ENCODE measurements around the gene ACOXL. TPM values are rescaled to one million over a fixed set of nuclear protein-coding genes. Genes with fewer than 3 reads are reported as not detected.

ACOXL gene
- total RNA-seq, 1 donor from 2014 or later, result 1.2 TPM

GRCh38 chr2:111148225-111148873 lies 416.0 kb downstream of the ACOXL start:
- intact Hi-C loops (cut with micrococcal nuclease), result no loop called here

- intact Hi-C loops (cut with micrococcal nuclease), result no loop called here
Measured at GRCh38 chr2:111148925-111149324, 416.6 kb downstream of the ACOXL start.

- intact Hi-C loops (cut with micrococcal nuclease), result no loop called here
Measured at GRCh38 chr2:111149882-111150455, 417.6 kb downstream of the ACOXL start.

GRCh38 chr2:111154758-111155157 lies 422.4 kb downstream of the ACOXL start:
- intact Hi-C loops (cut with micrococcal nuclease), result no loop called here

DNA sequence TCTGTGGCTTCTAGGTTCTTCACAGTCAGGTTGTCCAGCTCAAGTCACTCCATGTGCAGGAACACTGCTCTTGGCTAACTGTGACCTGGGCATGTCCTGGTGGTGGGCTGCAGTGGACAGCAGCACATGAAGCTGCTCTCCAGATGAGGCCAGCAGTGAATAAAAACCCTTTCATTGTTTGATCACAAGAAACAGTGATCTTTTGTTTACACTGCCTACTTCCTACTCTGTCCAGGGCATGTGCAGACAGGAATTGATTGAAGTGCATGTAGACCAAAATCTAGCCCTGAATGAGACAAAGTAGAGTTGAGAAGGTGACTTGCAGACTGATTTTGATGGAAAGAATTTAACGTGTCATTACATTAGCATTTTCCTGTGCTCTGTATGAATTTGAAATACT lies 423.2 kb downstream of the ACOXL start:
- intact Hi-C loops (cut with micrococcal nuclease), result no loop called here

- intact Hi-C loops (cut with micrococcal nuclease), result no loop called here
Measured at GRCh38 chr2:111156529-111156928, 424.2 kb downstream of the ACOXL start.

GRCh38 chr2:111157071-111157661 lies 424.8 kb downstream of the ACOXL start:
- intact Hi-C loops (cut with micrococcal nuclease), result no loop called here

- intact Hi-C loops (cut with micrococcal nuclease), result no loop called here
Measured at GRCh38 chr2:111157798-111158197, 425.4 kb downstream of the ACOXL start.

DNA sequence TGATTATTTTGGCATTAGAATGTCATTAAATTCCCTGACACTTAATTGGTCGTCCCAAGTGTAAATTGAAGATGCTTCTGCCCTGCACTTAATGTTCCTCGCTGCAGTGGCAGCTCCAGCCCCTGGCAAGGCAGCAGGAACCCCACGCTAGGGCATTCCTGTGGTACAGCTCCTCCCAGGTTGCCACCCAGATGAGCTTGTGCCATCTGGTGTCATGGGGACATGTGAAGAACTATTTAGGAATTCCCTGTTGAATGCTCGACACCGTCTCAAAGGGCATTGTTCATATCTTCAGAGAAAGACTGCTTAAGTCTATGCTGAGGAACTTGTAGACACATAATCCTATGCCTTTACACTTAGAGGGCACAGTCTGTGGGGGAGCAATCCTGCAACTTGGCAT lies 427.3 kb downstream of the ACOXL start:
- intact Hi-C loops (cut with micrococcal nuclease), result no loop called here

DNA sequence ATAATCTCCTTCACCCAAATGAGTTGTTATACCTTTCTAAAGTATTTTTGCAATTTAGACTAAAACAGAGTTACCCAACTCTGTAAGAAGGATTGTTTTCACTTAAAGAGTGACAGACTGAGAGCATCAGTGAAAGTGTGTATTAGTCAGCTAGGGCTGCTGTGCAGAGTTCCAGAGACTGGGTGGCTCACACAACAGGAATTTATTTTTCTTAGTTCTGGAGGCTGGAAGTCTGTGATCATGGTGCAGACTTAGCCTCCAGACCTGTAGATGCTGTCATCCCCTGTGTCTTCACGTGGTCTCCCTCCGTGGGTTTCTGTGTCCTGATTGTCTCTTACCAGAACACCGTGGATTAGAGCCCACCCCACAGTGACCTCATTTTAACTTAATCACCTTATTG lies 428.4 kb downstream of the ACOXL start:
- intact Hi-C loops (cut with micrococcal nuclease), result no loop called here

- intact Hi-C loops (cut with micrococcal nuclease), result no loop called here
Measured at GRCh38 chr2:111161971-111162370, 429.6 kb downstream of the ACOXL start.

DNA sequence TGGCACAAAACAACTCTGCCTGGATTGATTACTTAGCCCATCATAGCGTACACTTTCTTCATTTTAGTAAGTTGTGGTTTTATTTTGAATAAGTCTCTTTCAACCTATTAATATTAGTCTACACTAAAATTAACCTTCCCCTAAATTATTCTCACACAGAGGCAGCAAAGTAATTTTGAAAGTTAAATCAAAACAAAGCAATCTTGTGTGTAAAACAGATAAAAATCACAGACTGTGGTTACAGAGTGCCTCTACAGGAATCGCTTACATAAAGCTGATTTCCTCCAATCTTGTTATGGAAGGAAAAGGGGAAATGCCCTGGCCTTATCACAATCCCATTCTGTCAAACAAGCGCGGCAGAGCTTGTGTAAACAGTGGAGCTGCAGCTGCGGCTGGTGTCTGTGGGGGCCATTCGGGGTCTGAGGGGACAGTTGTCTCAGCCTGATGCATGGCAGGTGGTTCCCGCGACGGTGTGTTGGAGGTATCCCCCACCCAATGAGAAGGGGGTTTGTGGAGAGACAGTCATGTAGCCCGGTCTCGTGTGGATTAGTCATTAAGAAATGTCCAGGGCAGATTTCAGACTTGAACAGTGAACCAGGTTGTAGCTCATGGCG lies 430.5 kb downstream of the ACOXL start:
- intact Hi-C loops (cut with micrococcal nuclease), result no loop called here

- intact Hi-C loops (cut with micrococcal nuclease), result no loop called here
Measured at GRCh38 chr2:111164078-111164477, 431.7 kb downstream of the ACOXL start.

DNA sequence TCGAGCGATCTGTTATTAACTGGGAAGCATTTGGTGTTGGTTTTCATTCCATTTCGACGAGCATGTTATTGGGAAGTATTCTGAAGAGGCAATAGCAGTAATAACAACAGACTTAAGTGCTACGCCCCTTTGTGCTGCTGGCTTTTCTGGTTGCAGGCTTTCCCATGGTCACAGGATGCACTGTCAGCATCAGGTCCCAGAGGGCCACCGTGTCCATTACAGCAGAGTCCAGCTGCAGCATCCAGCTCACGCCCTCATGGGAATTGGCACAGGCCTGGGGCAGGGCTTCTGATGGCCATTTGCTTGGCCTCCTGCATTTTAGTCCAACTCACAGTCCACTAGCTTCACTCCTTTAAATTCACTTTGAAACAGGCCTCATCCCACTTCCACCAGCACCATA lies 432.7 kb downstream of the ACOXL start:
- intact Hi-C loops (cut with micrococcal nuclease), result loop anchor here (5.0 kb wide), 1 partner anchor 308 kb away; no protein-coding TSS in a partner anchor

DNA sequence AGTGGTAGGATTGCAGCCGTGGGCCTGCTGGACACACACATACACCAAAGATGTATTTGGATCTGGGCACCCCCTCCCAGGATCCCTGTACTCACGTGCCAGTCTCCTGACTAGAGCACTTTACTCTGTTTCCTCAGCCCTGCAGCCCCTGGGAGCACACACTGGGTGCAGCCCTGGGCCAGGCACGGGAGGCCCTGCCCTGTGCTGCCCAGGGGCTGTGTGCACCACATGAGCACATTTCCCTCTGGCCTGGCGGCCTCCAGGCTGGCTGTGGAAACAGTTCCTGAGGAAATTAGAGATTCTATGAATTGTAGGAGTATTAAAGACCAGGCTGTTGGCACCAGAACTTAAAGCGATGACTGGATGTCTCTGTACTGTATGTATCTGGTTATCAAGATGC lies 433.7 kb downstream of the ACOXL start:
- intact Hi-C loops (cut with micrococcal nuclease), result loop anchor here (5.0 kb wide), 1 partner anchor 309 kb away; no protein-coding TSS in a partner anchor

GRCh38 chr2:111167076-111167862 lies 434.9 kb downstream of the ACOXL start:
- intact Hi-C loops (cut with micrococcal nuclease), result loop anchor here (5.0 kb wide), 1 partner anchor 310 kb away; no protein-coding TSS in a partner anchor

- intact Hi-C loops (cut with micrococcal nuclease), result loop anchor here (1.0 to 5.0 kb wide), 5 partner anchors 41 to 531 kb away; no protein-coding TSS in a partner anchor
Measured at GRCh38 chr2:111167863-111168162, 435.4 kb downstream of the ACOXL start.
